Muscle of arm (tissue), 12 donors: ENCODE measurements around the gene COL5A2. TPM values are rescaled to one million over a fixed set of nuclear protein-coding genes. Genes with fewer than 3 reads are reported as not detected.

Source experiments
- DNase-seq: peaks from one replicate; pipeline ENCODE4 v3.0.0-alpha.2; 2013
- polyA plus RNA-seq, 12 donors: library from polyadenylated mRNA; unstranded; fragments of 120-200 nt; gene quantifications; one replicate each; pipeline ENCODE4 v1.2.1, GENCODE V29; 2013; ENCODE audit not compliant: insufficient read length in 12 of 12

Gene COL5A2
- polyA plus RNA-seq, 12 donors, result 283 to 950 (median 411) TPM

- no peak for DNase-seq
These were observed 27.1 kb downstream of the COL5A2 start for GRCh38 chr2:189152483-189152882.

DNA sequence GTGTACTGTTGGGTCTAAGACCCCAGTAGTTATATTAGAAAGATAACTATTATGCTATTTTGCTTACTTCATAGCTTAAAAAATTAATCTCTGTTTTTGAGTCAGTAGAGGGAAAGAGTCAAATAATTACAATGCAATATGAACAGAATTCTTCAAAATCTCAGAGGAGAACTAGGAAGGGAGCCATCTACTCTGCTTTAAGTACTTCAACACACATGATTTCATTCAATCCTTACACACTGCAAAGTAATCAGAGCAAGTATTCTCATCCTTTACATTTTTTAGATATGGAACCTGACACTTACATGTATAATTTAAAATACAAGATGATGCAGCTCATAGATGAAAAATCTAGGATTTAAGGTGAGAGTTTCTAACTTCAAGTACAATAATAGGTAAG lies 27.7 kb downstream of the COL5A2 start:
- peak; percentile 69 for DNase-seq

- no peak for DNase-seq
These were observed 29.5 kb downstream of the COL5A2 start for GRCh38 chr2:189150033-189150432.

- DNase-seq, result no peak
These were observed 31.6 kb downstream of the COL5A2 start for GRCh38 chr2:189147989-189148388.

DNA sequence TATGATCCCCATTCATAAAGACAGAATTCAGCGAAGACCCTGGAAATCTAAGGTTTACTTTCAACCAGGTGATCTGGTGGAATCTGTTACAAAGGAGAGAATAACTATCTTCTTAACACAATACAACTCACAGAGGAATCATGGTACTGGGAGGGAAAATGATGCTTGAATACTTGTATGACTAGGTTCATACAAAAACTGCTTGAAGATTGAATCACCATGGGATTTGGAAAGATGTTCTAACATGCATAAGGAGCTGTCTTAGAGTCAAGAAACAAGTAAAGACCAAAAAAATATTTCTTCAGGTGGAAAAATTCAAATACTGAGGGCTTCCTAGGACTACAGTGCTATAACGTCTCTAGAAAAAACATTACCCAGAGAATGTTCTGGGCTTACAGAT lies 32.2 kb downstream of the COL5A2 start:
- DNase-seq, result no peak

DNA sequence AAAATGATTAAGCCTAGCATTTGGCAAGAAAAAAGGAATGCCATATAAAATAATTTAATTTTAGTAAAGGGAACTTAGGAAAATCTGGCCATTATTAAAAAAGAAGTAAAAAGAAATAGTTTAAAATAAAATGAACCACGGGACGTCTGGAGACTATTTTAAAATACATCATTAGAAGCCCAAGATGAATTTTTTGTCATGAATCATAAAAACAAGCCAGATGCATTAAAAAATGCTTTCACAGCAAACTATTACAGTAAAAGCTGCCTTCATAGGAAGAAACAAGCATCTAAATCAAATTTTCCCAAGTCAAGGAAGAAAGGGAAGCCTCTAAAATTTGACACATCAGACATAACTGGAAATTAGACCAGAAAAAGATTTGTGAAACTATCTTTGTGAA lies 33.0 kb downstream of the COL5A2 start:
- no peak for DNase-seq

DNA sequence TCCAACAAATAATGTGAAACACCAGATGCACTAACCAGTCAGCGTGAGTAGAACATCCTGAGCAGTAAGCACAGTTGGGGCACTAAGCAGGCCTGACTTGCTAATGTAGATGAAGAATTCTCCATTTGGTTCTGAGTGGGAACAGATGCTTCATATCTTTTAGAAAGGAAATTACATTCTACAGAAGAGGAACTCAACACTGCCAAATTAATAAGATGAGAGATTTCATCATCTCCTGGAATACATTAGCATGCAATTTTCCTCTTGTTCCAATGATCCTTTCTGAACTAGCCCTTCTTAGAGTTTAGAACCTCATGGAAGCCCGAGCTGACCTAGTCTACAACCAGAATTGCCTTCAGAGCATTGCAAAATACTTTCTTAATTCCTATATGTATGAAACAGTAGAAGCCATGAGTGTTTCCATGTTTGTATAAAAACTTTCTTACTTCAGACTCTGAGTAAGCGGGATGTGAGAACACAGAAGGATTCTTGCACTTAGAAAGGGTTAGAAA lies 34.8 kb downstream of the COL5A2 start:
- DNase-seq, result no peak

DNA sequence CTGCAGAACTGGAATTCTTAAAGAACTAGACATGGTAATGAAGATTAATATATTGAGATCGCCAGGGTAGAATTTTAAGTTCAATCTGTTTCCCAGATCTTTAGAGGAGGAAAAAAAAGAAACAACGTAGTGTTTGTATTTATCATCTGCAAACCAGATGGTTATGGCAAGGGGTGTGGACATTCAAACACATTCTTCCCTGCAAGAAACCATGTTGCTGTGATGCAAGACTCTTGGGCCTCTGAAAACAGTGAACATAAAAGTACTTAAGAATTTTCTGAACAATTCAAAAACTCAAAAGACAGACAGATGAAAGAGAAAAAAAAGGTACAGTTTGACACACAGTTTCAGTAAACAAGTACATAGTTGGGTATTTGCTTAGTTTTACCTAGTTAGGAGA lies 35.6 kb downstream of the COL5A2 start:
- no peak for DNase-seq

GRCh38 chr2:189142893-189143759 lies 36.4 kb downstream of the COL5A2 start:
- no peak for DNase-seq

DNA sequence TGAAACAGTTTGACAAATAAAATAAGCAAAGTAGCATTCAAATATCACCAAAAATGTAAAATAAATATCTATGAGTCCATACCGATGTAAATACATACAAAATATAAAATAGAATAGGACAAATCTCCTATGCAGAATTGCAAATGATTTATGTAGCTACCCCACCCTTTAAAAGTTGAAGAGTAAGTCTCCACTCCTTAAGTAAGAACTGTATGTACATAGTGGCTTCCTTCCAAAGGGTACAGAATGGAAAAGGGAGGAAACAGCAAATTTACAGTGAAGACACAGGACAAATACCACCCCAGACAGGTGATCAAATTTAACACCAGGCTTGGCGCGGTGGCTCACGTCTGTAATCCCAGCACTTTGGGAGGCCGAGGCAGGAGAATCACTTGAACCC lies 40.8 kb downstream of the COL5A2 start:
- DNase-seq, result no peak

GRCh38 chr2:189137519-189137918 lies 42.0 kb downstream of the COL5A2 start:
- DNase-seq, result no peak

GRCh38 chr2:189134485-189134884 lies 45.1 kb downstream of the COL5A2 start:
- DNase-seq, result no peak

DNA sequence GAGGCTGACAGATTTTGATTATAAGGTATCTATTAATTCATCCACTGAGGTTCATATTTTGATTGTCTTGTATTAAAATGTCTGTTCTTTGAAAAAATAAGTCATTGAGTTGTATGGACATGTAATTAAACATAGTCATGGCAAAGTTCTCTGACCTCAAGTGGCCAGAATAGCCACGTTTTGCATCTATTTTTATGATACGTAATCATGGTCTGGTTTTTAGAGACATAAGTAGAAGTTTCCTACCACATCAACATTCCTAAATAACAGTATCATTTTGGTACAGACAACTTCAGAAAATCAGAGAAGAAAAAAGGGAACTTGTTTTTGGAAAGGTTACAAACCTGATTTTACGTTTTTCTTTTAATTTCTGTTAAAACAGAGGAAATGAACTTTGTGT lies 47.6 kb downstream of the COL5A2 start:
- DNase-seq, result no peak

DNA sequence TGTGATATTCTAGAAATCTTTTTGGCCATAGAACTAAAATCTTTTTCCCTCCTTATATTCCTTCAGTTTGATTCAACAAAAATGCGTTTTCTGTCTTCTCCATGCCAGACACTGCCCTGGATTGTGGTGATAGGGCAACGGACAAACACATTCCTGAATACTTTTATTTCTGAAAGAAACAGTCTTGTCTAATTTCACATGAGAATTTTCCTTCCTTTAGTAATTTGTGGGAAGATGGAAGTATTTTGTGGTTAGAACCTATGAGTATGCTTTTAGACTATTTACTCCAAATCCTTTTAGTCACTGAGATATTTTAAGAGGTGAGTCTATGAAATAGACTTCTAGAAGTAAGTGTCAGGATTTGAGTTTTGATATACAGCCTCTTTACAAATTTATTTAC lies 49.6 kb downstream of the COL5A2 start:
- no peak for DNase-seq

DNA sequence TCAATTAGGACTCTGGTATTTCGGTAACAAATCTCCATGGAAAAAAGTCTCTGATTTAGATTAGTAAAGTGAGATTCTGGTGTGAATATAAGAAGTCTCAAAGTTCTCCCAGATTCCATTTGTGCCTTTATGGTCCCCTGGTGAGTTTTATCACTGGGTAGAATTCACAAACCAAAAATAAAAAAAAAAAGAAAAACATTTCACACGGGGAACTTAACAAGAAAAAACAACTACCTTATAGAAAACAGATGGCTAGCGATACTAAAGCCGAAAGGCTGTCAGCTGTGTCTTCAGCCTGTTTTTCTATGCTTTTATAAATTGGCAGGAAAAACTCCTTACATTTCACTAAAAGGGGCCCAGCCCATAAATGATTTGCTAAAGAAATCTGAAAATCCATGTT lies 50.6 kb downstream of the COL5A2 start:
- no peak for DNase-seq

DNA sequence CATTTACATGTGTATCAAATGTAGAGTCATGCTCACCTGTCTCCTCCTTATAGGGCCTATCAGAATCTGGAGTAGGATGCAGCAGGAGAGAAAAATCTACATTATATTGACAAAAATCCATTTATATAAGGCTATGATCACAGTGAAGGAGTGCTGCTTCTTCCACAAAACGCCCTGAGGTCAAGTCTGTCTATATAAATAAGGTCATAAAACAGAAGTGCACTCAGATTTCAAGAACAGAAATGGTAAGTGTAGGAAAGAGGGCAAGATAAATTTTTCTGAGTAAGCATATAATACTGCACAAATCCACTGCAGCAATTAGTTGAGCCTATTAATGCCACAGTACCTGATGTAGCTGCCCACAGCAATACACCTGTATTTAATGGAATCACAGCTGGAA lies 51.8 kb downstream of the COL5A2 start:
- DNase-seq, result no peak

DNA sequence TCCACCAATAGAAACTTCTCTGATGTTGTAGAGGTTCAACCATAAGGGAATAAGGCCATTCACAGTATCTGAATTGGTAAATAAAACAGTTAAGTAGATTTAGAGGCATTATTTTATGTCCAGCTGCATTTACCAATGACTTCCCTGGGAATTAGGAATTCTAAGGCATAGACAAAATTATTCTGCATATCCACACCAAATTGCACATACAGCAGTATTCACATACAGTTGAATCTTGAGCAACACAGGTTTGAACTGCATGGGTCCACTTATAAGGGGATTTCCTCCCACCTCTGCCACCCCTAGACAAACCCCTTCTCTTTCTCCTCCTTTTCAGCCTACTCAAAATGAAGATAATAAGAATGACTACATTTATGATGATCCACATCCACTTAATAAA lies 54.4 kb downstream of the COL5A2 start:
- DNase-seq, result no peak

- DNase-seq, result no peak
These were observed 55.4 kb downstream of the COL5A2 start for GRCh38 chr2:189124175-189124574.

GRCh38 chr2:189118386-189118785 lies 61.2 kb downstream of the COL5A2 start:
- DNase-seq, result no peak

GRCh38 chr2:189116979-189117378 lies 62.6 kb downstream of the COL5A2 start:
- peak; percentile 61 for DNase-seq

- DNase-seq, result no peak
These were observed 63.5 kb downstream of the COL5A2 start for GRCh38 chr2:189116087-189116486.

GRCh38 chr2:189115126-189115525 lies 64.4 kb downstream of the COL5A2 start:
- no peak for DNase-seq

DNA sequence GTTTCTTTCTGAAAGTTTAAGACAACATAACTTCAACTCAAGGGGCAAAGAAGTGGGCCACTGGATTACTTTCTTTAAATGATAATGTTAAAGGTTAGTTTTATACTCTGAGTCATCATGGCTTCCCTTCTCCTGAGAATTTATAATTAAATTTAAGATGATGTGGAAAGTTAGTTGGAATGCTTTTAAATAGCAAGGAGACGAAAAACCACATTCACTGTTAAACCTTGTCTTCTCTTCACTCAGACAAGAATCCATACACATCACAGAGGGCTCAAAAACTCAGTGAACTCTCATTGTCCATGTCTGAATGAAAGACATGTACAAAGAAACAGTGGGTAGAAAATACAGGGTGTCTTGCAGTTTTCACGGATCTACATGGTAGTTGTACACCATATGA lies 65.6 kb downstream of the COL5A2 start:
- no peak for DNase-seq
